ENCODE results near the gene MCTP1. TPM values are rescaled to one million over a fixed set of nuclear protein-coding genes. Genes with fewer than 3 reads are reported as not detected.
A peak's percentile ranks its signal among the peaks of the same experiment; 100 is the strongest.

The MCTP1 gene
- total and polyA plus RNA-seq, 10 of the 15 experiments (the other 5 are each of a cell fraction or from before 2014, with no cell fraction given) = 12.6 to 45.9 (median 18.8) TPM

- no TSS peak for BruUV-seq (replicated peaks)
- ATAC-seq = peak; percentile 64
- TF ChIP-seq REST (IDR thresholded peaks at IDR 0.05; ENCODE audit: low read depth, low read length) (no peak), NR2F1 (conservative IDR thresholded peaks at IDR 0.05) (no peak), CHD1 (IDR thresholded peaks at IDR 0.05; ENCODE audit: low read depth, low read length) (no peak), TCF3 (IDR thresholded peaks at IDR 0.05; ENCODE audit: borderline replicate concordance, insufficient read depth, low read depth, low read length) (no peak), USF2 (IDR thresholded peaks at IDR 0.05; ENCODE audit: borderline replicate concordance, low read depth, low read length) (no peak), PAX5 (IDR thresholded peaks at IDR 0.05; ENCODE audit: borderline replicate concordance, low read depth, low read length) (no peak), ETV6 (conservative IDR thresholded peaks at IDR 0.05 in 1 of 2, IDR thresholded peaks at IDR 0.05 in 1 of 2; ENCODE audit: borderline replicate concordance in 1 of 2, low read depth in 1 of 2) (no peak), NR2C2 (IDR thresholded peaks at IDR 0.05; ENCODE audit: borderline replicate concordance, control insufficient read depth, insufficient read length, low read depth) (no peak), JUNB (IDR thresholded peaks at IDR 0.05) (no peak), HCFC1 (IDR thresholded peaks at IDR 0.05; ENCODE audit: low read length) (no peak), CTCF (IDR thresholded peaks at IDR 0.05 in 2 of 3, conservative IDR thresholded peaks at IDR 0.05 in 1 of 3; ENCODE audit: control insufficient read depth in 2 of 3, extremely low read depth in 1 of 3, insufficient read depth in 1 of 3, low read depth in 3 of 3, low read length in 3 of 3) (peak; percentile 24 to 54 (median 26); a peak in 5 of 6 replicates), CBFB (IDR thresholded peaks at IDR 0.05; ENCODE audit: low read depth) (no peak), SMC3 (IDR thresholded peaks at IDR 0.05; ENCODE audit: borderline replicate concordance, low read length) (peak; percentile 60; the same call in 1 of the 2 replicates), STAT1 (conservative IDR thresholded peaks at IDR 0.05) (no peak), YY1 (IDR thresholded peaks at IDR 0.05; ENCODE audit: low read depth, low read length) (no peak), IRF3 (IDR thresholded peaks at IDR 0.05) (no peak)
Measured at GRCh38 chr5:95238560-95239325, 46.2 kb downstream of the MCTP1 start.

More at GRCh38 chr5:95238560-95239325, 46.2 kb downstream of the MCTP1 start:
- Histone ChIP-seq H3K36me3 (ENCODE audit: control insufficient read depth in 2 of 2, insufficient read depth in 2 of 2, low read length in 1 of 2) (no peaks in the 10 kb centered on the region), H3K4me2 (ENCODE audit: control insufficient read depth, insufficient read depth) (no peak overlapping the region), H3K4me3 (no peak overlapping the region), H3K27ac (ENCODE audit: control insufficient read depth, insufficient read depth) (no peak overlapping the region), H3K27me3 (replicated peaks in 1 of 2; ENCODE audit: control insufficient read depth in 2 of 2, insufficient read depth in 2 of 2, low read length in 1 of 2) (no peaks in the 10 kb centered on the region), H4K20me1 (ENCODE audit: control insufficient read depth, insufficient read depth) (no peaks in the 10 kb centered on the region), H3K9me3 (replicated peaks; ENCODE audit: control insufficient read depth, insufficient read depth, low read length) (no peaks in the 10 kb centered on the region; the same call in 2 of the 3 replicates), H2AFZ (ENCODE audit: control insufficient read depth, low read depth, low read length) (no peak overlapping the region), H3K79me2 (ENCODE audit: control insufficient read depth, insufficient read depth, low read length) (no peaks in the 10 kb centered on the region), H3K4me1 (ENCODE audit: control insufficient read depth, insufficient read depth, low read length) (no peaks in the 10 kb centered on the region), H3K9ac (ENCODE audit: control insufficient read depth, insufficient read depth, low read length) (no peak overlapping the region)
- WGBS (ENCODE audit: insufficient coverage, insufficient replicate concordance, low lambda C conversion rate, missing lambda C conversion rate) = 67% methylated on average over 10 of the region's 10 CpGs
- ChIA-PET POLR2A (no interaction called here), CTCF (interaction anchor here (0.6 to 9.1 kb wide), 4 partner anchors 11 to 271 kb away, joined by 3 to 94 read pairs (median 4); no protein-coding TSS in a partner anchor), RAD21 (ENCODE audit: unreplicated experiment) (interaction anchor here (4.1 kb wide), 1 partner anchor 270 kb away, joined by 23 read pairs; no protein-coding TSS in a partner anchor), SMC1A (ENCODE audit: uncharacterized antibody, unreplicated experiment) (interaction anchor here (0.9 to 6.3 kb wide), 4 partner anchors 11 to 273 kb away, joined by 3 to 51 read pairs (median 6); no protein-coding TSS in a partner anchor)
- FAIRE-seq = peak; percentile 75
- in situ Hi-C loops (cut with MboI) = no loop called here
- DNase-seq (ENCODE audit: low read depth, low spot score) = no peak
- intact Hi-C loops (cut with micrococcal nuclease; ENCODE audit: unreplicated experiment) = loop anchor here (2.0 to 5.0 kb wide), 2 partner anchors 156 to 270 kb away; no protein-coding TSS in a partner anchor

All from GM12878 (cell line).